Fibroblast of lung (primary cell): ENCODE measurements around the gene NLRC5. TPM values are rescaled to one million over a fixed set of nuclear protein-coding genes. Genes with fewer than 3 reads are reported as not detected.

ENCODE experiments used
- DNase-seq, 2 donors: peaks; one replicate each; pipeline versions ENCODE4 v3.0.0 to v3.0.0-alpha.2; 2010; ENCODE audit warnings: low read depth in 2 of 2
- H2AFZ ChIP-seq: 2 replicates; pipeline ENCODE4 v1.5.1; 2012; ENCODE audit warnings: low read length, control low read depth, inconsistent platforms
- H3K27ac ChIP-seq: 2 replicates; pipeline ENCODE4 v1.5.1; 2011; ENCODE audit warnings: low read length, control low read depth; ENCODE audit not compliant: insufficient read depth
- H3K27me3 ChIP-seq: 2 replicates; pipeline ENCODE4 v1.5.1; 2011; ENCODE audit warnings: mild to moderate bottlenecking, low read length; ENCODE audit not compliant: control insufficient read depth, insufficient read depth
- H3K36me3 ChIP-seq: 2 replicates; pipeline ENCODE4 v1.5.1; 2011; ENCODE audit warnings: low read length; ENCODE audit not compliant: control insufficient read depth, insufficient read depth
- H3K4me1 ChIP-seq: 2 replicates; pipeline ENCODE4 v1.5.1; 2011; ENCODE audit warnings: low read length; ENCODE audit not compliant: control insufficient read depth, insufficient read depth; ENCODE audit errors: extremely low read depth
- H3K4me2 ChIP-seq: 2 replicates; pipeline ENCODE4 v1.5.1; 2011; ENCODE audit warnings: low read length, control low read depth; ENCODE audit not compliant: insufficient read depth; ENCODE audit errors: extremely low read depth
- H3K4me3 ChIP-seq, 4 experiments: fragments of 200-600 bp in 1 of 4; sonication (generic) in 1 of 4; replicated peaks in 1 of 4; 2 replicates each; pipeline ENCODE4 v1.5.1; 2011 to 2016; ENCODE audit warnings: low read length in 4 of 4, low read depth in 3 of 4, mild to moderate bottlenecking in 3 of 4, control low read depth in 2 of 4, inconsistent platforms in 1 of 4, mixed read lengths in 1 of 4; ENCODE audit not compliant: insufficient read depth in 1 of 4; ENCODE audit errors: control extremely low read depth in 1 of 4
- H3K79me2 ChIP-seq: 2 replicates; pipeline ENCODE4 v1.5.1; 2012; ENCODE audit warnings: mild to moderate bottlenecking, low read length, inconsistent platforms; ENCODE audit not compliant: control insufficient read depth, insufficient read depth
- H3K9ac ChIP-seq: 2 replicates; pipeline ENCODE4 v1.5.1; 2011; ENCODE audit warnings: mild to moderate bottlenecking, low read length, control low read depth; ENCODE audit not compliant: insufficient read depth
- H3K9me3 ChIP-seq: 2 replicates; pipeline ENCODE4 v1.5.1; 2012; ENCODE audit warnings: low read depth, low read length; ENCODE audit not compliant: control insufficient read depth, insufficient read depth
- H4K20me1 ChIP-seq: 2 replicates; pipeline ENCODE4 v1.5.1; 2011; ENCODE audit warnings: low read length; ENCODE audit not compliant: control insufficient read depth, insufficient read depth; ENCODE audit errors: extremely low read depth
- EZH2 ChIP-seq: IDR thresholded peaks from 2 replicates; pipeline ENCODE4 v1.5.1; 2012; ENCODE audit warnings: low read length, control low read depth, mild to moderate bottlenecking; ENCODE audit errors: missing control alignments
- polyA plus RNA-seq, 2 donors: library from polyadenylated mRNA; depleted of rRNA in 1 of 2; stranded (reverse) in 1 of 2; unstranded in 1 of 2; fragments of >200 nt; gene quantifications; 2 replicates each; pipeline ENCODE4 v1.2.1, GENCODE V29; 2011 to 2012; ENCODE audit warnings: missing spikeins in 1 of 2
- total RNA-seq: library from RNA; depleted of rRNA; stranded (reverse); fragments of >200 nt; gene quantifications from 2 replicates; pipeline ENCODE4 v1.2.1, GENCODE V29; 2014
- TF ChIP-seq, protein P1 (sequence below), 2 donors: IDR thresholded peaks in 1 of 2; conservative IDR thresholded peaks in 1 of 2; 1 replicate in 1 of 2; 2 replicates in 1 of 2; pipeline ENCODE4 v1.5.1; 2011 to 2012; ENCODE audit warnings: low read length in 2 of 2, control low read depth in 1 of 2, inconsistent platforms in 1 of 2, low read depth in 1 of 2, mild to moderate bottlenecking in 1 of 2

Gene NLRC5
- total and polyA plus RNA-seq, 2 donors (not counting 1 experiment from before 2014, with no cell fraction given): 22.2 to 43.6 TPM

DNA sequence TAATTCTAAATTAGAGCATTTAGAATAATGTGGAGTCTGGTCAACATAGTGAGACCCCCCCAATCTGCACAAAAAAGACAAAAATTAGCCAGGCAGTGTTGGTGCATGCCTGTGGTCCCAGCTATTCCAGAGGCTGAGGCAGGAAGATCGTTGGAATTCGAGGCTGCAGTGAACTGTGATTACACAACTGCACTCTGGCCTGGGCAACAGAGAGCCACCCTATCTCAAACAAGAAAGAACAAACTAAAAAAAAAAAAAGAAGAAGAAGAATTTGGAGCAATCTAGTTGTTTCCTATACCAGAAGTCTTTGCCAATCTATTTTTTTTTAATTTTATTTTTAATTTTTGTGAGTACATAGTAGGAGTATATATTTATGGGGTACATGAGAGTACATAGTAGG lies 21.6 kb upstream of the NLRC5 start:
- no peak overlapping the region for H3K9ac ChIP-seq
- H3K27me3 ChIP-seq: no peaks in the 10 kb centered on the region
- no peaks in the 10 kb centered on the region for H3K36me3 ChIP-seq
- H3K4me1 ChIP-seq: peaks cover 11% of the 10 kb centered on the region
- no peaks in the 10 kb centered on the region for H3K79me2 ChIP-seq
- no peak overlapping the region for H3K27ac ChIP-seq
- TF ChIP-seq, protein P1, sequence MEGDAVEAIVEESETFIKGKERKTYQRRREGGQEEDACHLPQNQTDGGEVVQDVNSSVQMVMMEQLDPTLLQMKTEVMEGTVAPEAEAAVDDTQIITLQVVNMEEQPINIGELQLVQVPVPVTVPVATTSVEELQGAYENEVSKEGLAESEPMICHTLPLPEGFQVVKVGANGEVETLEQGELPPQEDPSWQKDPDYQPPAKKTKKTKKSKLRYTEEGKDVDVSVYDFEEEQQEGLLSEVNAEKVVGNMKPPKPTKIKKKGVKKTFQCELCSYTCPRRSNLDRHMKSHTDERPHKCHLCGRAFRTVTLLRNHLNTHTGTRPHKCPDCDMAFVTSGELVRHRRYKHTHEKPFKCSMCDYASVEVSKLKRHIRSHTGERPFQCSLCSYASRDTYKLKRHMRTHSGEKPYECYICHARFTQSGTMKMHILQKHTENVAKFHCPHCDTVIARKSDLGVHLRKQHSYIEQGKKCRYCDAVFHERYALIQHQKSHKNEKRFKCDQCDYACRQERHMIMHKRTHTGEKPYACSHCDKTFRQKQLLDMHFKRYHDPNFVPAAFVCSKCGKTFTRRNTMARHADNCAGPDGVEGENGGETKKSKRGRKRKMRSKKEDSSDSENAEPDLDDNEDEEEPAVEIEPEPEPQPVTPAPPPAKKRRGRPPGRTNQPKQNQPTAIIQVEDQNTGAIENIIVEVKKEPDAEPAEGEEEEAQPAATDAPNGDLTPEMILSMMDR (conservative IDR thresholded peaks at IDR 0.05 in 1 of 2, IDR thresholded peaks at IDR 0.05 in 1 of 2; ENCODE audit: low read depth in 1 of 2, low read length in 2 of 2): no peak
- no peak for TF ChIP-seq EZH2
- no peaks in the 10 kb centered on the region for H3K9me3 ChIP-seq
- no peak overlapping the region for H2AFZ ChIP-seq
- no peak overlapping the region for H3K4me3 ChIP-seq
- DNase-seq: no peak
- H3K4me2 ChIP-seq: no peak overlapping the region
- no peaks in the 10 kb centered on the region for H4K20me1 ChIP-seq

DNA sequence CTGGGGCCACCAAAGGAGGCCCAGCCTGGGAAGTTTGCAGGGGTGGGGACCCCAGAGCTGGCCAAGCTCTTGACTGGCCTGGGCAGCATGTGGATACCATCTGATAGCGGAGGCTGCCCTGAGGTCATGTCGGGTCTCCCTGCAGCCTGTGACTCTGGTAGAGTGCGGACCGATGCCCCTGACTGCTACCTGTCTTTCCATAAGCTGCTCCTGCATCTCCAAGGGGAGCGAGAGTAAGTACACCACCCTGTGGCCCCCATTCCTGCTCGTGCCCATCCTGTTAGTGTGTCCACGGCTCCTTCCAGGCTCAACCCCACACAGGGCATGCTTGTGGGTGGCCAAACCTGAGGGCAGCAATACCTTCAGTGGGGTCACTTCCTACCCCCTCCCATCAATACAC lies 19.6 kb upstream of the NLRC5 start:
- Histone ChIP-seq H4K20me1 (no peaks in the 10 kb centered on the region), H3K36me3 (no peaks in the 10 kb centered on the region), H3K9me3 (no peaks in the 10 kb centered on the region), H3K9ac (no peak overlapping the region), H3K27ac (no peak overlapping the region), H3K4me2 (no peak overlapping the region), H3K27me3 (no peaks in the 10 kb centered on the region), H2AFZ (no peak overlapping the region), H3K4me3 (no peak overlapping the region), H3K4me1 (peaks cover 9% of the 10 kb centered on the region), H3K79me2 (no peaks in the 10 kb centered on the region)
- no peak for DNase-seq
- TF ChIP-seq, protein P1 (conservative IDR thresholded peaks at IDR 0.05 in 1 of 2, IDR thresholded peaks at IDR 0.05 in 1 of 2; ENCODE audit: low read depth in 1 of 2, low read length in 2 of 2): no peak
- TF ChIP-seq EZH2: no peak

GRCh38 chr16:56970934-56971767 lies 18.2 kb upstream of the NLRC5 start:
- H3K9ac ChIP-seq: no peak overlapping the region
- no peaks in the 10 kb centered on the region for H3K79me2 ChIP-seq
- H2AFZ ChIP-seq: no peak overlapping the region
- no peak for TF ChIP-seq EZH2
- TF ChIP-seq, protein P1 (conservative IDR thresholded peaks at IDR 0.05 in 1 of 2, IDR thresholded peaks at IDR 0.05 in 1 of 2; ENCODE audit: low read depth in 1 of 2, low read length in 2 of 2): no peak
- H3K36me3 ChIP-seq: no peaks in the 10 kb centered on the region
- no peaks in the 10 kb centered on the region for H4K20me1 ChIP-seq
- no peak overlapping the region for H3K4me2 ChIP-seq
- no peaks in the 10 kb centered on the region for H3K9me3 ChIP-seq
- H3K27ac ChIP-seq: no peak overlapping the region
- no peak for DNase-seq
- no peaks in the 10 kb centered on the region for H3K27me3 ChIP-seq
- H3K4me1 ChIP-seq: peaks cover 2% of the 10 kb centered on the region
- no peak overlapping the region for H3K4me3 ChIP-seq
